Stomach (tissue), 4 donors: Measurements from ENCODE around the gene HS6ST2.

Experiments used
- POLR2A ChIP-seq, 4 donors: fragments of 450-650 bp; IDR thresholded peaks; one replicate each; pipeline ENCODE4 v1.6.1; 2016; ENCODE audit warnings: antibody characterized with exemption in 4 of 4, control low read depth in 2 of 4, mild to moderate bottlenecking in 1 of 4, moderate library complexity in 1 of 4
- POLR2AphosphoS5 ChIP-seq, 3 donors: sonication (generic); formaldehyde crosslinking; IDR thresholded peaks; one replicate each; pipeline ENCODE4 v1.6.1; 2016; ENCODE audit warnings: antibody characterized with exemption in 3 of 3
- TF ChIP-seq, protein P1 (sequence below), 7 experiments: fragments of 450-650 bp in 4 of 7; fragments of 200-600 bp in 3 of 7; sonication (generic) in 3 of 7; IDR thresholded peaks; one replicate each; pipeline ENCODE4 v1.5.1; 2016 to 2019; ENCODE audit warnings: antibody characterized with exemption in 7 of 7, control low read depth in 2 of 7, mild to moderate bottlenecking in 1 of 7

DNA sequence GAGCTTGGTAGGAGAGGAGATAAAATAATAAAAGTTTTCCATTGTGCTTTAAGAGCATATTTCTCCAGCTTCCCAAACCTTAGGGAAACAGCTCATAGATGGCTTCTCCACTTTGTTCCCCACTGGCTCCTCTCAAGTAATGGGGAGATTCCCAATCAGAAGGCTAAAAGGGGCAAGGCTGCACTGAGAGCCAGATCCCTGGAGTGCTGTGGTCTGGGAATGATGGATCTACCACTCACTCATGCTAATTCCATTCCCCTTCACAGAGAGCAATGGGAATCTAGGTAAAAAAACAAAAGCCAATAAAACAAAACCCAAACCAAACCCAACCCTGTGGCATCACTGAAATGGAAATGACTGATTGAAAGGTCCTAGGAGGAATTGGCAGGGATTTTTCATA is 249.9 kb downstream of the HS6ST2 start:
- TF ChIP-seq, protein P1, sequence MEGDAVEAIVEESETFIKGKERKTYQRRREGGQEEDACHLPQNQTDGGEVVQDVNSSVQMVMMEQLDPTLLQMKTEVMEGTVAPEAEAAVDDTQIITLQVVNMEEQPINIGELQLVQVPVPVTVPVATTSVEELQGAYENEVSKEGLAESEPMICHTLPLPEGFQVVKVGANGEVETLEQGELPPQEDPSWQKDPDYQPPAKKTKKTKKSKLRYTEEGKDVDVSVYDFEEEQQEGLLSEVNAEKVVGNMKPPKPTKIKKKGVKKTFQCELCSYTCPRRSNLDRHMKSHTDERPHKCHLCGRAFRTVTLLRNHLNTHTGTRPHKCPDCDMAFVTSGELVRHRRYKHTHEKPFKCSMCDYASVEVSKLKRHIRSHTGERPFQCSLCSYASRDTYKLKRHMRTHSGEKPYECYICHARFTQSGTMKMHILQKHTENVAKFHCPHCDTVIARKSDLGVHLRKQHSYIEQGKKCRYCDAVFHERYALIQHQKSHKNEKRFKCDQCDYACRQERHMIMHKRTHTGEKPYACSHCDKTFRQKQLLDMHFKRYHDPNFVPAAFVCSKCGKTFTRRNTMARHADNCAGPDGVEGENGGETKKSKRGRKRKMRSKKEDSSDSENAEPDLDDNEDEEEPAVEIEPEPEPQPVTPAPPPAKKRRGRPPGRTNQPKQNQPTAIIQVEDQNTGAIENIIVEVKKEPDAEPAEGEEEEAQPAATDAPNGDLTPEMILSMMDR (IDR thresholded peaks at IDR 0.05), result no peak
- TF ChIP-seq POLR2AphosphoS5 (IDR thresholded peaks at IDR 0.05), result no peak
- TF ChIP-seq POLR2A (IDR thresholded peaks at IDR 0.05), result no peak
